ENCODE measurements around the gene STK32A.

Gene STK32A

DNA sequence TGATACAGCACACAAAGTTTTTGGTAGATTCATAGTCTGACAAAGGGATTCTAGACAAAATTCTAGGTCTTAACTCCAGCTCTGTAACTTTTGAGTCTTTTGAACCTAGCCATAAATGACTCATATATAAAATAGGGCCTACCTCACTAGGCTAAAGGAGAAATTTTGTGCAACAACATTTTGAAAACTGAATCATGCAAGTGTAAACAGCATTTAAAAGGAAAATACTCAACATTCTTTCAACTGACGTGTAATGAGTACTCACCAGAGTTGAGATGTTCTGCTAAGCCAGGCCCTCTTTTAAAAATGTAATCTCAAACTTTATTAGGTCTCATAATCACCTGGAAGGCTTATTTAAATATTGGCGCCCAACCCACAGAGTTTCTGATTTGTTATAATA, 113.2 kb downstream of the STK32A start:
- H3K79me1 ChIP-seq (replicated peaks; ENCODE audit: low read length, poor library complexity, severe bottlenecking), result no peaks in the 10 kb centered on the region
- no peak overlapping the region for H3K9ac ChIP-seq (ENCODE audit: low read length)
- no peaks in the 10 kb centered on the region for H3K27me3 ChIP-seq (ENCODE audit: control insufficient read depth in 1 of 2, insufficient read depth in 1 of 2, low read length in 2 of 2)
- H3K4me2 ChIP-seq (ENCODE audit: low read length, poor library complexity, severe bottlenecking), result no peak overlapping the region
- no peak overlapping the region for H3K4me3 ChIP-seq (ENCODE audit: insufficient read depth in 1 of 2, low read depth in 1 of 2, low read length in 2 of 2)
- no peak overlapping the region for H2BK15ac ChIP-seq (ENCODE audit: low read depth, poor library complexity, severe bottlenecking)
- no peak overlapping the region for H2BK120ac ChIP-seq (ENCODE audit: low read depth, low read length)
- H3K18ac ChIP-seq (ENCODE audit: low read depth in 1 of 2, low read length in 2 of 2), result no peak overlapping the region
- H3K23ac ChIP-seq (ENCODE audit: low read length in 2 of 2), result no peak overlapping the region
- H2BK12ac ChIP-seq (ENCODE audit: low read length in 2 of 2), result no peak overlapping the region
- H2BK5ac ChIP-seq (ENCODE audit: low read depth, low read length, poor library complexity, severe bottlenecking), result no peak overlapping the region
- H4K8ac ChIP-seq (ENCODE audit: low read length), result no peak overlapping the region
- no peaks in the 10 kb centered on the region for H3K9me3 ChIP-seq (ENCODE audit: control insufficient read depth, low read length)
- no peak overlapping the region for H3K4ac ChIP-seq (ENCODE audit: low read depth in 1 of 2, low read length in 2 of 2)
- no peaks in the 10 kb centered on the region for H3K4me1 ChIP-seq (ENCODE audit: control insufficient read depth, insufficient read depth, low read depth, low read length)
- DNase-seq, result no peak
- H2AFZ ChIP-seq (ENCODE audit: low read depth, low read length), result no peak overlapping the region
- no peak overlapping the region for H3K14ac ChIP-seq (ENCODE audit: low read length in 2 of 2)
- no peak overlapping the region for H2AK5ac ChIP-seq (ENCODE audit: low read length, severe bottlenecking)
- whole genome bisulfite sequencing, result 42% methylated on average over 1 of the region's 2 CpGs
- no peak overlapping the region for H3K27ac ChIP-seq (ENCODE audit: low read length, poor library complexity, severe bottlenecking)
- H4K91ac ChIP-seq (ENCODE audit: low read length), result no peak overlapping the region
- no peaks in the 10 kb centered on the region for H3K36me3 ChIP-seq (ENCODE audit: control insufficient read depth in 1 of 2, insufficient read depth in 2 of 2, low read depth in 1 of 2, low read length in 2 of 2)

DNA sequence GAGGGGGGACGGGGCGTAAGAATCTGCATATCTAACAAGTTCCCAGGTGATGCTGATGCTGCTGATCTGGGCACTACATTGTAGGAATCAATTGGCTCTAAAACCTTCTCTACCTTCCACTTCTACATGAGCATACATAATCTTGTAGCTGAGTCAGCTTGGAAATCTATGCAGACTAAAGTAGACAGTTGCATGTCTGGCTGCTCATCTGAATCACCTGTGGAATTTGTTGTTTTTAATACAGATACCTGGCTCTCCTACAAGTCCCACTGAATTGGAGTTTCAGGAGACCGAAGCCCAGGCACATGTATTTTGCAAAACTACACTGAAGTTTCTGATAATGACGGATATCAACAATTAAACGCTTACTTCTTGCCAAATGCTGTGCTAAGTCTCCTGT, 113.6 kb downstream of the STK32A start:
- Histone ChIP-seq H3K4me2 (ENCODE audit: low read length, poor library complexity, severe bottlenecking) (no peak overlapping the region), H3K4me3 (ENCODE audit: insufficient read depth in 1 of 2, low read depth in 1 of 2, low read length in 2 of 2) (no peak overlapping the region), H2BK5ac (ENCODE audit: low read depth, low read length, poor library complexity, severe bottlenecking) (no peak overlapping the region), H3K9ac (ENCODE audit: low read length) (no peak overlapping the region), H2BK120ac (ENCODE audit: low read depth, low read length) (no peak overlapping the region), H3K4ac (ENCODE audit: low read depth in 1 of 2, low read length in 2 of 2) (no peak overlapping the region), H3K36me3 (ENCODE audit: control insufficient read depth in 1 of 2, insufficient read depth in 2 of 2, low read depth in 1 of 2, low read length in 2 of 2) (no peaks in the 10 kb centered on the region), H2BK12ac (ENCODE audit: low read length in 2 of 2) (no peak overlapping the region), H3K4me1 (ENCODE audit: control insufficient read depth, insufficient read depth, low read depth, low read length) (no peaks in the 10 kb centered on the region), H2BK15ac (ENCODE audit: low read depth, poor library complexity, severe bottlenecking) (no peak overlapping the region), H3K18ac (ENCODE audit: low read depth in 1 of 2, low read length in 2 of 2) (no peak overlapping the region), H3K27ac (ENCODE audit: low read length, poor library complexity, severe bottlenecking) (no peak overlapping the region), H3K27me3 (ENCODE audit: control insufficient read depth in 1 of 2, insufficient read depth in 1 of 2, low read length in 2 of 2) (no peaks in the 10 kb centered on the region), H2AK5ac (ENCODE audit: low read length, severe bottlenecking) (no peak overlapping the region), H3K79me1 (replicated peaks; ENCODE audit: low read length, poor library complexity, severe bottlenecking) (no peaks in the 10 kb centered on the region), H3K9me3 (ENCODE audit: control insufficient read depth, low read length) (no peaks in the 10 kb centered on the region), H3K23ac (ENCODE audit: low read length in 2 of 2) (no peak overlapping the region), H2AFZ (ENCODE audit: low read depth, low read length) (no peak overlapping the region), H4K91ac (ENCODE audit: low read length) (no peak overlapping the region), H3K14ac (ENCODE audit: low read length in 2 of 2) (no peak overlapping the region), H4K8ac (ENCODE audit: low read length) (no peak overlapping the region)
- DNase-seq, result no peak
- WGBS, result 92% methylated on average over 1 of the region's 5 CpGs

DNA sequence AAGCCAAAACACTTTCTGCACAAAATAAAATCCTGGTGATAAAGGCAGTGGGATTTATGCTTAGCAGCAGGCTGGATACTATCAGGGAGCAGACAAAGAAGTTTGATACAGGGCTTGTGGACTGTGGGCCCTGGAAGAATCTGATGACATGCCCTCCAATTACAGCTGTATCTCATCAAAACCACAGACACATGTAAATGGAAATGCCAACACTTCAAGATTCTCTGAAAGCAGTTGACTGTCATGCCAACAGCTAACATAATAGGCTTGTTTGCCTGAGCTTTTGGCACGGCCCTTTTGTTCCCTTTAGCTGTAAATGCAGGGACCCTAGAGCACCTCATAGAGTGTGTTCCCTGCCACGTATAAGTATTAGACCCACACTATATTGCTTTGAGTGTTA, 114.4 kb downstream of the STK32A start:
- no peak overlapping the region for H3K23ac ChIP-seq (ENCODE audit: low read length in 2 of 2)
- H3K36me3 ChIP-seq (ENCODE audit: control insufficient read depth in 1 of 2, insufficient read depth in 2 of 2, low read depth in 1 of 2, low read length in 2 of 2), result no peaks in the 10 kb centered on the region
- no peak overlapping the region for H4K91ac ChIP-seq (ENCODE audit: low read length)
- no peak for DNase-seq
- H3K14ac ChIP-seq (ENCODE audit: low read length in 2 of 2), result no peak overlapping the region
- H2BK5ac ChIP-seq (ENCODE audit: low read depth, low read length, poor library complexity, severe bottlenecking), result no peak overlapping the region
- no peak overlapping the region for H2BK15ac ChIP-seq (ENCODE audit: low read depth, poor library complexity, severe bottlenecking)
- H3K9me3 ChIP-seq (ENCODE audit: control insufficient read depth, low read length), result no peaks in the 10 kb centered on the region
- no peak overlapping the region for H2AK5ac ChIP-seq (ENCODE audit: low read length, severe bottlenecking)
- no peak overlapping the region for H3K27ac ChIP-seq (ENCODE audit: low read length, poor library complexity, severe bottlenecking)
- no peak overlapping the region for H3K4me2 ChIP-seq (ENCODE audit: low read length, poor library complexity, severe bottlenecking)
- H3K79me1 ChIP-seq (replicated peaks; ENCODE audit: low read length, poor library complexity, severe bottlenecking), result no peaks in the 10 kb centered on the region
- no peak overlapping the region for H2AFZ ChIP-seq (ENCODE audit: low read depth, low read length)
- H2BK120ac ChIP-seq (ENCODE audit: low read depth, low read length), result no peak overlapping the region
- H3K9ac ChIP-seq (ENCODE audit: low read length), result no peak overlapping the region
- no peak overlapping the region for H2BK12ac ChIP-seq (ENCODE audit: low read length in 2 of 2)
- WGBS, result 83% methylated on average over 1 of the region's 2 CpGs
- H3K4me3 ChIP-seq (ENCODE audit: insufficient read depth in 1 of 2, low read depth in 1 of 2, low read length in 2 of 2), result no peak overlapping the region
- H3K4ac ChIP-seq (ENCODE audit: low read depth in 1 of 2, low read length in 2 of 2), result no peak overlapping the region
- H4K8ac ChIP-seq (ENCODE audit: low read length), result no peak overlapping the region
- no peaks in the 10 kb centered on the region for H3K4me1 ChIP-seq (ENCODE audit: control insufficient read depth, insufficient read depth, low read depth, low read length)
- no peaks in the 10 kb centered on the region for H3K27me3 ChIP-seq (ENCODE audit: control insufficient read depth in 1 of 2, insufficient read depth in 1 of 2, low read length in 2 of 2)
- H3K18ac ChIP-seq (ENCODE audit: low read depth in 1 of 2, low read length in 2 of 2), result no peak overlapping the region

DNA sequence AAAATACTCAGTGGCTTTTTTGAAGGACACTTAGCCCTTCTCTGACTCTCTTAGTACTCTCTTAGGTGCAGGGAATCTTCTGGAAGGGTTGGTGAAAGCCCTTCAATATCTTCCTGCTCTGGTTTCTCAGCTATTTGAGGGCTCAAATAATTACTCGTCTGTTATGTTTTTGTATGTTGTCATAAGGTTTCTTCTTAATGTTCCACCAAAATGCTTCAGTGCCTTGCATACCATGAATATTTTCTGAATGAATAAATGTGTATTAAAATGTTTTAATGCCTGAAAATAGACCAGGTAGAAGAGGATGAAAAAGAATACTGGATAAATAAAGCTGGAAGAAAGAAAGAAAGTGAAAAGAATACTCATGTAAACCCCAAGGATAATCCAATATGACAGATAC, 124.3 kb downstream of the STK32A start:
- no peak overlapping the region for H3K9ac ChIP-seq (ENCODE audit: low read length)
- no peak overlapping the region for H3K4me2 ChIP-seq (ENCODE audit: low read length, poor library complexity, severe bottlenecking)
- H2BK15ac ChIP-seq (ENCODE audit: low read depth, poor library complexity, severe bottlenecking), result no peak overlapping the region
- no peaks in the 10 kb centered on the region for H3K27me3 ChIP-seq (ENCODE audit: control insufficient read depth in 1 of 2, insufficient read depth in 1 of 2, low read length in 2 of 2)
- H3K18ac ChIP-seq (ENCODE audit: low read depth in 1 of 2, low read length in 2 of 2), result no peak overlapping the region
- H4K91ac ChIP-seq (ENCODE audit: low read length), result no peak overlapping the region
- H4K8ac ChIP-seq (ENCODE audit: low read length), result no peak overlapping the region
- no peak overlapping the region for H2AFZ ChIP-seq (ENCODE audit: low read depth, low read length)
- H3K4me3 ChIP-seq (ENCODE audit: insufficient read depth in 1 of 2, low read depth in 1 of 2, low read length in 2 of 2), result no peak overlapping the region
- peaks cover 4% of the 10 kb centered on the region for H3K4me1 ChIP-seq (ENCODE audit: control insufficient read depth, insufficient read depth, low read depth, low read length)
- H3K14ac ChIP-seq (ENCODE audit: low read length in 2 of 2), result no peak overlapping the region
- no peak overlapping the region for H3K23ac ChIP-seq (ENCODE audit: low read length in 2 of 2)
- DNase-seq, result no peak
- H2BK5ac ChIP-seq (ENCODE audit: low read depth, low read length, poor library complexity, severe bottlenecking), result no peak overlapping the region
- H2BK12ac ChIP-seq (ENCODE audit: low read length in 2 of 2), result no peak overlapping the region
- H2AK5ac ChIP-seq (ENCODE audit: low read length, severe bottlenecking), result no peak overlapping the region
- no peaks in the 10 kb centered on the region for H3K36me3 ChIP-seq (ENCODE audit: control insufficient read depth in 1 of 2, insufficient read depth in 2 of 2, low read depth in 1 of 2, low read length in 2 of 2)
- H3K27ac ChIP-seq (ENCODE audit: low read length, poor library complexity, severe bottlenecking), result peak overlapping the region; percentile 66
- no peaks in the 10 kb centered on the region for H3K9me3 ChIP-seq (ENCODE audit: control insufficient read depth, low read length)
- H2BK120ac ChIP-seq (ENCODE audit: low read depth, low read length), result no peak overlapping the region
- H3K79me1 ChIP-seq (replicated peaks; ENCODE audit: low read length, poor library complexity, severe bottlenecking), result no peaks in the 10 kb centered on the region
- WGBS, result no CpG with 5 or more reads among the region's 1 CpG
- H3K4ac ChIP-seq (ENCODE audit: low read depth in 1 of 2, low read length in 2 of 2), result no peak overlapping the region
